ENCODE data around the gene PPL.
"Not testable (repeated sequence)": the region's sequence is repeated elsewhere in the genome, so short reads cannot be mapped to it uniquely, and the experiment has no call there.

The PPL gene

DNA sequence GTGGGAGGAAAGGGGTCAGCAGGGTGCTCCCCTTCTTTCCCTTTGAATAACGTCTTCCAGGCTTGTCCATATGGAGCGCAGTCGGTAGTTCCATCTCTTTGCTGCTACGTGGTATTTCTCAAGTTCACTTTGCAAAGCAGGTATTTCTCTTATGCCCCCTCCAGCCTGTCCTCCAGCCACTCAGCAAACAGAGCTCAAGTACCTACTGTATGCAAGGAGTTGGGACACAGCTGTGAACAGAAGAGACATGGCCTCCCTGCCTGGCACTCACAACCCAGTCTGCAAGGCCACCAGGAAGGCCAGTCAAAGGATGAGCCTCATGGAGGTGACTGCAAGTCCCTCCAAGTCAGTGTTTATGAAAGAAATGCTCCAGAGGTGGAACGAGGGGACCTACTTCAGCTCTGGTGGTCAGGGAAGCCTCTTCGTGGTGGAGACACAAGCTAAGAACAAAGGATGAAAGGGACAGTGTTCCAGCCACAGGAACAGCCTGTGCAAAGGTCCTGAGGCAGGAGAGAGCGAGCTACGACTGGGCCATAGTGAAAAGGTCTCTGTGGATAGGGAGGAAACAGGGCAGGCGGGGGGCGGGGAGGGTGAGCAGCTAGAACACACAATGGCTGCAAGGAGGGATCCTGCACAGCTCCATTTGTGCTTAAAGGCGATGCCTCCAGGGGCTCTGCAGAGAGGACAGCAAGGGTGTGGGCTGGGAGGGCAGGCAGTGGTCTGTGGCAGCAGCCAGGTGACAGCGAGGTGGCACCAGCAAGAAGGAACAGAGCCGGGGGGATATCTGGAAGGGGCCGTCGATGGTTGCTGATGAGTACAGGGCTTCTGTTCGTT is 32.6 kb downstream of the PPL start:
- DNase-seq: no peak

DNA sequence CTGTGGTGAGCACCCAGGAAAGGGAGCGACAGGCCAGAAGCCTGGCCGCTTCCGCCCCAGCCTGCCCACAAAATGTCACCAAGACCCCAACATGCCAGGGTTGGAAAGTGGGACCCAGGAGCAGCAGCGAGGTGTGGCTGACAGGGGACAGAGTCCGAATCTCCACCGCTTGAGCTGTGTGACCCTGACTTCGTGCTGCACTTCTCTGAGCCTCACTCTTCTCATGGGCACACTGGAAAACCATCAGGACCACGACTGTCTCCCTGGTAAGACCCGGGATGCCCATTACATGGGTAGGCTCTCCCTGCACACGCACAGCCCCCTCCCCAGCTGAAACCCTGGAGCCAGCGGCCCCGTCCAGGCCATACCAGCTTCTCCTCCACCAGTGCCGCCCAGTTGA is 34.9 kb downstream of the PPL start:
- DNase-seq: no peak

DNA sequence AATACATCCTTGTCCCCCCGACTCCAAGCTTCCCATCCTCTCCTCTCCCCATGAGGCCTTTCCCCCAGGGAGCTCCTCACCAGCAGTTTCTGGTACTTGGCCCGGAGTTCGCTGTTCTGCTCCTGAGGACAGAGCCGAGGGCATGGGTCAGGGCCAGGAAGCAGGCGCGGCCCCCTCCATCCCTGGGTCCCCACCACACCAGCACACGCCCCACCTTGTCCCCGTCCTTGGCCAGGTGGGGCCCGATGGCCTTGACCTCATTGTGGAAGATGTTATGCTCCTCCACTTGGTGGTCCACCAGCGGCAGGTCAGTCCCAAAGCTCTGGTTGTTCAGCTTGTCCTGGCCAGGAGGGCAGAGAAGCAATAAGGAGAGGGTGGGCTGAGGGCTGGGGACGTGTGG is 36.2 kb downstream of the PPL start:
- no peak for DNase-seq

DNA sequence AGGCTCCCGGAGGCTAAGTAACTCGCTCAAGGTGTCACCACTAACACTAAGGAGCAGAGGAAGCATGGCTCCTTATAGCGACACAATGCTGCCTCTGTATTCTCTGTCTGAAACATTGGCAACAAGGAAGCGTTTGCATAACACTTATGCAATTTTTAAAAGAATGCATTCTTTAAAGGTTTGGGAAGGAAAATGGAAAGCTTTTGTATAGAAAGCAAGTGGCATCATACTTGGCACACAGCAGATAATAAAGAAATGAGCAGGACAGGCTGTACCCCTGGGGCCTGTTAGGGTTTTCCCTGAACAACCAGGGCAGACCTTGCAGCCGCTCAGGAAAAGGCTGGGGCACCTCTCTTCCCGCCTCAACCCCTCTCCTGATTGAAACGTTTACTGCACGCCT is 36.9 kb downstream of the PPL start:
- no peak for DNase-seq

DNA sequence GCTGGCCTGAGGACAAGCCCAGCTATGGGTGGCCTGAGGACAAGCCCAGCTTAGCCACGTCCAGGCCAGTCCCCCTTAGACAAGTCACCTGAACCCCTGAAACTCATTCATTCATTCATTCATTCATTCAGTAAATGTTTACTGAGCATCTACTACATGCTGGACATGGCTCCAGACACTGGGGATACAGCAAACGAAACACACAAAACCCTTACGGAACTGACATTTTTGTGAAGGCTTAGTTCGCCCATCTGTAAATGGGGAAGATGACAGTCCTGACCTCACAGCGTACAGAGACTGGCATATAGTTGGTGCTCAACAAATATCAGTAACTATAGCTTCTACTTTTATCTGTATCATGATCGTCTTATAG is 37.5 kb downstream of the PPL start:
- DNase-seq: no peak

DNA sequence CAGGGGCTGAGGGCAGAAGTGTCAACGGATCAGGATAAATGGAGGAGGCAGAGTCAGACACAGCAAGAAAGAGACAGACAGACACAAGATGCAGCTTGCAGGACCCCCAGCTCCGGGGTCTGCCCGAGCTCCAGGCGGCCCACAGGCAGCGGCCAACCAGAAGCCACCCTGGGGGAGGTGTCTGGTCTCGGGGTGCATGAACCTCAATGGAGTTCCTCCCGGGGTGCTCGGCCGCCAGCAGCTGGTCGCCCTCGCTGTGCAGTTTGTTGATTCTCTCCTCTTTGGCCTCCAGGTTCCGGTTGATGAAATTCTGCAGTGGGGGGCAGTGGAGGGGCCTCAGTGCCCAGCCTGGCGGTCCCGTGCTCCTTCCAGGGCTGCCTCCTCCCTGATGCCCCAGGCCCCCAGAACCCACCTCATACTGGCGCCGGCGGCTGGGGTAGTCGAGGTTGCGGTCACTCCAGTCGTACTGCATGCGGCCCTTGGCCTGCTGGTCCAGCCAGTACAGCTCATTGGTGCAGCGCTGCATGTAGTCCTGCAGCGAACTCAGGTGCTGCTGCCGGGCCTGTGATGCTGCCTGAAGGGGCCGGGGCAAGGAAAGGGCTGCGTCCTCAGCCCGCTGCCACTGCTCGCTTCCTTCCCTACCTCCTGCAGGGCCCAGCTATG is 38.0 kb downstream of the PPL start:
- DNase-seq: no peak

DNA sequence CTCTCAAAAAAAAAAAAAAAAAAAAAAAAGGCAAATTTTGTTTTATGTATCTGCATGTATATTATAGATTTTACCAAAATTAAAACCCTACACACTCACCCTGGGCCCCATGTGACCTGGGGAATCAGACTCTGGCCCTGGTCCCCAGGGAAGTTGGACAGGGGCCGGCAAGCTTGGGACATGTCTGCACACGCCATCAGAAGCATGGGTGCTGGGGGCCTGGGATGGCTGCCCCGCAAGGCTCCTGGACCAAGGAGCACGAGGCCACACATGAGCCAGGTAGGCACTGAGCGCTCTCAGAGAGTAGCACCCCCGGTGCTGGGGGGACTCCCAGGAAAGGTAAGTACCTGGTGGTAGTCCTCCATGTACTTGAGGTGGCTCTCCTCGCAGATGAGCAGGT is 39.6 kb downstream of the PPL start:
- no peak for DNase-seq

DNA sequence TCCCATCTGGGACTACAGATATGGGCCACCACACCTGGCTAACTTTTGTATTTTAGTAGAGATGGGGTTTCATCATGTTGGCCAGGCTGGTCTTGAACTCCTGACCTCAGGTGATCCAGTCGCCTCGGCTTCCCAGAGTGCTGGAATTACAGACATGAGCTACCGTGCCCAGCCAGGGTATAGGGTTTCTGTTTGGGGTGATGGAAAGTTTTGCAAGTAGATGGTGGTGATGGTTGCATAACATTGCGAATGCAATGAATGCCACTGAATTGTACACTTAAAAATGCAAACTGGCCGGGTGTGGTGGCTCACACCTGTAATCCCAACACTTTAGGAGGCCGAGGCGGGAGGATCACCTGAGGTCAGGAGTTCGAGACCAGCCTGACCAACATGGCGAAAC is 40.2 kb downstream of the PPL start:
- not testable (repeated sequence) for DNase-seq

DNA sequence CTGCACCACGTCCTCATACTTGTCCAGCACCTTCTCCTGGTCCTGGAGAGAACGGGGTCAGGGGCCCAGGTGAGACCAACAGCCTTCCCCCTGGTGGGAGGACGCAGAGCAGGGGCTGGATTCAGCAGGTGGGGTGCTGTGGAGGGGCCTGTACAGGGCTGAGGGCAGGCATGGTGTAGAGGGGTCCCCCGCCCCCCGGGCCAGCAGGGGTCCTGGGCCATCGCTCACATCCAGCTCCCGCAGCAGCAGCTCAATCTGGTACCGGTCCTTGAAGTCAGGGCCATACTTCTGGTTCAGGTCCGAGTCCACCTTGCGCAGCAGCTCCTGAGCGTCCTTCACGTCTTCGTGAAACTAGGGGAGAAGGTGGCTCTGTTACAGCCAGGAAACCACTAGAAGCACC is 41.6 kb downstream of the PPL start:
- DNase-seq: no peak

DNA sequence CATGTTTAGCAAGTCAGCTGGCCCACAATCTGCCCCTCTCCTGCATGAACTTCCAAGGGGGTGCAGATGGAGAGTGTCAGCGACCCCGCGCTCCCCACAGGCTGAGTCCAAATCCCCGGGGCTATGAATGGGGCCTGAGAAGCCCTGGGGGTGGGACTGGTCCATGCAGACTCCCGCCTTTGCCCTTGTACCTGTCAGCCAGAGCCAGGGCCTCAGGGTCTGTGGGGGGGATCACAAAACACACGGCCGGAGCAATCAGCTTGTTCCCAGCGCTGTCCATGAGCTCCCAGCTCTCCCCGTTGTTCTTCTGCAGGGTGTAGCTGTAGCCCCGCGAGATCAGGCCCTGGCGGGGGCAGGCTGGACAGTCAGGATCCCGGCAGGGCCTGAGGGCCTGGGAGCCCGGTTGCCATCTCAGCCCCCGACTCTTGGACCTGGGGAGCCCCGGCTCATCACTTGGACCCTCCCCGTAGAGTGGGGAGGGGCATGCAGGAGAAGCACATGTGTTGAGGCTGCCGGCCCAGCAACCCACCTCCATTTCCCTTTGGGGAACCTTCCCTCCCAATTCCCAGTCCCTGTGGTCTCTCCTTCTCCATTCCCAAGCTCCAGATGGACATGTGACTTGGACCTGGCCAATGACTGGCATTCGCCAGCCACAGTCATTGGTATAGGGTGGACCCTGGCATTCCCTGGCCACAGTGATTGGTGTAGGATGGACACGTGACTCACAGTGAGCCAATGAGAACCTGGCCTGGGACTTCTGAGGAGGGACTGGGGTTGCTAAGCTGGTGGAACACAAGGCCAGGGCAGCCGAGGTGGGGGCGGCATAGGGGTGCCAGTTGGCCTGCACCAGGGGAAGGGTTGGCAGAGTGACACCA is 42.4 kb downstream of the PPL start:
- no peak for DNase-seq

DNA sequence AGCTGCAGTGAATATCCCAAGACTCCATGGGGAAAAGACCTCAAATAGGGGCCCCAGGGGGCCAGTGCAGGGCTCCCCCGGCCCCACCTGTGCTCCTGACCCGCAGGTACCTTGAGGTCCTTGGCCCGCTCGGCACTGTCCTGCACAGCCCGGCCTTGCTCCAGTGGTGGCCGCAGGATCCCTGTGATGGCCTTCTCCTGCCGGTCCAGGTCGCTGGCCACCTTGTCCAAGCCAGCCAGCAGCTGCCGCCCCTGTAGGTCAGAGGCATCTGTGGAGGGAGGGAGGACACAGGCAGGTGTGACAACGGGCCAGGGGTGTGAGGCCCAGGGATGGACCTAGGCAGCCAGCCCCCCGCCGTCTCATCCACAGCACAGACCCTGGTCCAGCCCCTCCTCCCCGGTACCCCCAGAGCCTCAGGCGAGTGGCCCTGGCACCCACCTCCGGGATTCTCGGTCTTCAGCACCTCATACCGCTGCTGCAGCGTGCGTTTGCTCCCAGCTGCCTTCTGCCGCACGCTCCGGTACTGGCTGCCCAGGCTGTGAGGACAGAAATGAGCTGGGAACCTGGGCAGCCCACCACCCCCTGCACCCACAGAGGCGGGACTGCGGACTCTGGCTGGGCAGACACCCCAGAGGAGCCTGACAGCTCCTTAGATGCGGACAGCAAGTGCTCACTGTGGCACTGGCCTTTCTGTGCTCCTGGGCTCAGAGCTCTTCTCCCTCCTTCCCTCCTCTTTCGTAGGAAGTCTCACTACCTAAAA is 43.7 kb downstream of the PPL start:
- DNase-seq: no peak

DNA sequence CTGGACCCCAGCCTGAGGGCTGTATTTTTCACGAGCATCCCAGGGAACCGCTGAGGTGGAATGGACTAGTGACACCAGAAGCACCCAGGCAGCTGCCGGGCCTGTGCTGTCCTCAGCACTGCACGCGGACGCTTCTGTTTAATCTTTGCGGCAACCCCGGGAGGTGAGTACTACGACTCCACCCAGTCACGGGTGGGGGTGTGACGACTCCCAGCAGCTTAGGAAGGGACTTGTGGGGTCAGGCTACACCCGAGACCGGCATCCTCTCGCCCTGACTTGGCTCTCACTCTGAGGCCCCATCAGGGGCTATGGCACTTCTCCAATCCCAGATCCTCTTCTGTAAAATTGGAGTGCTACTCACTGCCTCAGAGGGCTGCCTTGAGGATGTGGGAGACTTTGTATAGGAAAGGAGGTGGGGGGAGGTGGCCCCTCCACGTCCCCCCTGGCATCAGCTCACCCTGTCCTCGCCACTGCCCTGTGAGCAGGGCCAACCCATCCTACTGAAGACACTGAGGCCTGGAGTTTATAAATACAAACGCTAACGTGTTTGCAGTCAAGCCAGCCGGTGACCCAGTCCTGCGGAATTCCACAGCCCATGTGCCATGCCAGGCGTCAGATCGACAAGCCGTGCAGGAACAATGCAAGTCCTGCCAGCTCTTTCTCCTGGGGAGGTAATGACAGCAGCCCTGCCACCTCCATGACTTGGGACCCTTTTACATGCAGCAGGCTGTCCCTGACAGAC is 44.4 kb downstream of the PPL start:
- DNase-seq: no peak

DNA sequence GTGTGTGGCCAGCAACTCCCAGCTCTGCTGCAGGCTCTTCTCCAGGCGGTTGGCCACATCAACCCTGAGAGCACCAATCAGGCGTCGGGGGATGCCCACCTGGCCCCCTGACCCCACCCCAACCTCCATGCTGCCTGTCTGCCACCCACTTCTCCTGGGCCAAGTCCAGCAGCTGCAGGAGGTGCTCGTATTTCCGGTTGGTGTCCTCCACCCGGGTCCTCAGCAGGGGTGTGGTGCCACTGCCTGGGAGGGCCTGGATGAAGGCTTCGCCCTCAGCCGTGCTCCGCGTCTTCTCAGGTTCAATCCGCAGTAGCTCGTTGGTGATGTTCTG is 45.1 kb downstream of the PPL start:
- DNase-seq: no peak

DNA sequence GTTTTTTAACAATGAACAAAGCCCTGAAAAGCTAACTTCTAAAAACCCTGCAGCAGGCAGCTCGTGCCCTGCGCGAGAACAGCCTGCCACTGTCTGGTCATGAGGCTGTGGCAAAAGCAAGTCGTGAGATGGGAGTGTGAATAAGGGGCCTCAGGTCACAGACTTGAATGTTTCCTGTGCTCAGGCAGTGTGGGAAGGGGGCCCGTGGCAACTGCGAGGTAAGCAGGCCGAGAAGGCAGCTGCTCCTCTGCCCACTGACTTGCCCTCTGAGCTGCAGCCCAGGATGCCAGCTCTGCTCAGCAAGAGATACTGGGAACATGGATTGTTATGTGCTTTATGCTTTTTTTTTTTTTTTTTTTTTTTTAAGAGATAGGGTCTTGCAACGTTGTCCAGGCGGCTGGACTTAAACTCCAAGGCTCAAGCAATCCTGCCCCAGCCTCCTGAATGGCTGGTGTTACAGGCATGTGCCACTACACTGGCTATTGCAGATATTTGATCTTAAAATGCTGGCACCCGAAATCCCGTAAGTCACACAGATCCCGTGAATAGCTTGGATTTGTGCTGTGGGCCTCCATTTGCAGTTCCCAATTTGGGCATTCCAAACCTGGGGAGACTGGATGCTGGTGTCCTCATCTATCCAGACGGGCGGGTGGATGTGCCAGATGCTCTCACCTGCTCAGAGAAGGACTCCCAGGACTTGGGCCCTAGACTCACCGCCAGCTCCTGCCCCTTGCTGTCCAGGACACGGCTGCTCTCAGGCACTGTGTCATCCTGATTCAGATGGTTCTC is 45.7 kb downstream of the PPL start:
- no peak for DNase-seq

DNA sequence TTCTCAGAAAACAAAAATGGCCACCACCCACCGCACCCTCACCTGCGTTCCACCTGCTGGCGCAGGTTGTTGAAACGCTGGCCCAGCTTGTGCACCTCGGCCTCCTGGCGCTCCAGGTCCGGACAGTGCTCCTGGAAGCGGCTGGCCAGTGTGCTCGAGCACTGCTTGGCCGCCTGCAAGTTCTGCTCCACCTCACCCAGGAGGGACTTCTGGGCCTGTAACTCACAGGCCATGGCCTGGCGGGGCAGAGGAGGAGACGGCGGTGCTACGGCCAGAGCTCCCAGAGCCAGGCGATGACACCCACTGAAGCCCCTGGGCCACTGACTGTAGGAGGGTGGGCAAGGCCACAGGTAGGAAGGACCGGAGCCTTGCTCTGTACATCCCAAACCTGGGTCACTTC is 46.3 kb downstream of the PPL start:
- no peak for DNase-seq

DNA sequence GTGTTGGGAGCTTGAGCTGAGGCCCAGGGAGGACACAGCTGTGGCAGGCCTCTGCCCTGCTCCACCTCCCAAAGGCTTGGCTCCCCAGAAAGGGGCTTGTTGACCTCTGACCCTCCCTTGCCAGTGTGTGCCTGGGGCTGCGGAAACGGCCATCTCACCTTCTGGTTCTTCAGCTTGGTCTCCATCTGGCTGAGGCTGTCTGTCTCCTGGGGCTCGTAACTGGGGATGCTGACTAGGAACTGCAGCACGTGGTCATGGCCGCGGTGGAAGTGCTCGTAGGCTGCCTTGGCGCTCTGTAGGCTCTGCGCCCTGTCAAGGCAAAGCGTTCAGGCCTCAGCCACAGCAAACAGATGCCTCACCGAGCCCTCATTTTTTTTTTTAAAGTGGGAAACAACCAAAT is 46.9 kb downstream of the PPL start:
- no peak for DNase-seq

DNA sequence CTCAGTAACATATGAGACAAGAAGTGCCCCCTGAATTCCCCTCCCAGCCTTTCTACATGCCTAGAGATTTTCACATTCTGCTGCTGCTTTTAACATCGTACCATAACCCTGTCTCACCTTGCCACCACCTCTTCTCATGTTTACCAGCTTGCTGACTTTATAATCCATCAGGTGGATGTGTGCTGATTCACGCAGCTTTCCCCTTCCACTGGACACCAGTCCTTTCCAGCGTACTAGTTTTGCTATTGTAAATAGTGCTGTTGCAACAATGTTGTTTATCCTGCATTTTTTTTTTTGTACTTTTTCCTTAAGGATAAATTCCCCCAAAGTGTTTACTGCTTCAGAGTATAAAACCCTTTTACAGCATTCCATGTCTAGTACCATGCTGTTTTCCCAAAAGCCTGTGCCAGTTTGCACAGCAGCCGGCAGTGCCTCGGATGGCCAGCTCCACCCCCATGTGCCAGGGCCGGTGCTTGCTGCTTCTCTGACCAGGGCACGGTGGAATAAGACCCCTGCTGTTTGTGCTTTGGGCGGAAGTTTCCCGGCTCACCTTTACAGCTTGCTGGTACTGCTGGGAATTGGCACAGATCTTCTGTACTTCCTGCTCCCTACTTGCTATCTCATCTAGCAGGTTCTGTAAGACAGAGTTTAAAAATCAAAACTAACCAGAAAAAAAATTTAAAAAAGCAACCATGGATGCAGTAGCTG is 48.4 kb downstream of the PPL start:
- no peak for DNase-seq

DNA sequence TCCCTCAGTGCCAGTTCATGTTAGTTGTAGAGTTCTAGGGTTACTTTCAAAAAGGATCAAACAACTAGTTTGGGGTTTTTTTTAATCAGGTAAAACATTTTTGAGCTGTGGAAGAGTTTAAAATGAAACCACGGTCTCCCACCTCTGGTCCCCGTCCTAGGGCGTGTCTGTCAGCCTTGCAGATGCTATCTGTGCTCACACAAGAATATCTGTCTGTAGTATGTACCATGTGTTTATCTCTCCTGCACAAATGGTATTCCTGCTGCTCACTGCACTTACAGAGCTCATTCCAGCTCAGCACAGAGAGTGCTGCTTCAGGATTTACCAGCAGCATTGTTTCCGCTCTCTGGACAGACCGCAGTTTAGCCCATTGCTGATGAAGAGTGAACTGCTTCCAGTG is 50.8 kb downstream of the PPL start:
- DNase-seq: no peak

DNA sequence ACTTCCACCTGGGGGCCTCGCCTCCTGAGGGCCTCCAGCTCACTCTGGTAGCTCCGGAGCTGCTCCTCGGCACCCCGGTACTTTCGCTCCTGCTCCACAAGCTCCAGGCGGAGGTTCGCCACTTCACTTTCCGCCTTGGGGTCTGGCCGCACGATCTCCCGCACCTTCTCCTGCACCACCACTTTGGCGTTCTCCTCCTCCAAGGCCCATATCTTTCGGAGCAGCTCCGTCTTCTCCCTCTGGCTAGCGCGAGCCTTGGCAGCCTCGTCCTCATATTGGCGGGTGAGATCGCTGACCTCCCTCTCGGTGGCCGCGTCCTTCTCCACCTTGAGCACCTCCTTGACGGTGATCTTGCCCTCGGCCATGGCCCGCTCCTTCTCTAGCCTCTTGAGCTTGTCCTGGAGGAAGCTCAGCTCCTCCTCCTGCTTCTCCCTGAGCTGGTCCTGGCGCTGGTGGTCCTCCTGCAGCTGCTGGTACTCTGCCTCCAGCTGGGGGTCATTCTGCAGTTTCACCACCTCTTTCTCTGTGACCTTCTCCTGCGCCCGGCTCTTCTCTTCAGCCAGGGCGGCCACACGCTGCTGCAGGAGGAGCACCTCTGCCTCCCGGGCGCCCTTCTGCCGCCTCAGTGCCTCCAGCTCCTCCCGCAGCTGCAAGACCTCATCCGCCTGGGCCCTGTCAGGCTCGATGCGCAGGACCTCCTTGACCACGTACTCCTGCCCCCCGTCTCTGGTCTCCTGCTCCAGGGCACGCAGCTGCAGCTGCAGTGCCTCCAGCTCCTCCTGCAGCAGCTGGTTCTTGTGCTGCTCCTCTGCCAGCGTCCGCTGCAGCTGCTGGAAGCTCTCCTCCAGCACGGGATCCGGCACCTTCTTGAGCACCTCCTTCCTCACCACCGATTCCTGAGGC is 51.7 kb downstream of the PPL start:
- DNase-seq: no peak

DNA sequence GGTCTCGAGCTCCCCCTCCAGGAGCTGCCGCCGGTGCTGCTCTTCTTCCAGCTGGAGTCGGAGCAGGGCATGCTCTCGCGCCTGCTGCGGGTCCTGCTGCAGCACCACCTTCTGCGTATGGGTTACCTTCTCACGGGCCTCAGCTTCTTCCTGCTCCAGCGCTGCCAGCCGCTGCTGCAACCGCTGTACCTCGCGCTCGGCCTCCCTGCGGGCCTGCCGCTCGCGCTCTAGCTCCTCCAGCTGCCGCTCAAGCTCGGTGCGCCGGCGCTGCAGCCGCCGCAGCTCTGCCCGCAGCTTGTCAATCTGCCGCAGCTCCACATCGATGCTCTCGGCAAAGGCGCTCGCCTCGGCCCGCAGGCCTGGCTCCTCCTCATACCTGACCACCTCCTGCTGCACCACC is 52.7 kb downstream of the PPL start:
- no peak for DNase-seq
